Testis (tissue), 3 donors: ENCODE results near the gene INA. TPM values are rescaled to one million over a fixed set of nuclear protein-coding genes. Genes with fewer than 3 reads are reported as not detected.

ENCODE experiments used
- DNase-seq: peaks from one replicate; pipeline ENCODE4 v3.0.0-alpha.2; 2019
- H3K27ac ChIP-seq, 2 donors: fragments of 200-600 bp; sonication (generic); one replicate each; pipeline ENCODE4 v1.5.1; 2019
- H3K27me3 ChIP-seq: fragments of 200-600 bp; sonication (generic); one replicate; pipeline ENCODE4 v1.5.1; 2019
- H3K36me3 ChIP-seq: fragments of 200-600 bp; sonication (generic); one replicate; pipeline ENCODE4 v1.5.1; 2017; ENCODE audit warnings: low read depth; ENCODE audit errors: missing control alignments
- H3K4me1 ChIP-seq: fragments of 200-600 bp; sonication (generic); one replicate; pipeline ENCODE4 v1.5.1; 2019
- H3K4me3 ChIP-seq, 2 donors: fragments of 200-600 bp; sonication (generic); one replicate each; pipeline ENCODE4 v1.5.1; 2017 to 2019
- H3K9me3 ChIP-seq: fragments of 200-600 bp; sonication (generic); one replicate; pipeline ENCODE4 v1.5.1; 2017
- POLR2A ChIP-seq: fragments of 450-650 bp; IDR thresholded peaks from one replicate; pipeline ENCODE4 v1.6.1; 2017; ENCODE audit warnings: antibody characterized with exemption, mild to moderate bottlenecking, moderate library complexity
- WGBS, 2 donors: methylation state at CpG; one replicate each; pipeline ENCODE4 v1.1.5; 2018; 5-methylcytosine and 5-hydroxymethylcytosine counted together
- intact Hi-C: fragments of 100-400 bp; cut with DNase I; formaldehyde crosslinking; loops from one replicate; pipeline ENCODE4 v1.15.1; 2023; ENCODE audit warnings: low total_unique reads
- polyA plus RNA-seq: library from polyadenylated mRNA; stranded (reverse); fragments of 350-450 nt; fragmentation: Illumina TruSeq; extraction: RNeasy Lipid Tissue Mini Kit (QIAGEN cat#74804); gene quantifications from one replicate; pipeline ENCODE4 v1.2.3, GENCODE V29; 2014; ENCODE audit warnings: low read depth, low replicate concordance; ENCODE audit not compliant: insufficient read depth
- small RNA-seq, 2 donors: library from RNA; depleted of rRNA; stranded (forward); fragments of <200 nt; gene quantifications; one replicate each; pipeline ENCODE3, GENCODE V24; 2016
- total RNA-seq, 2 donors: library from RNA; depleted of rRNA; stranded (reverse); fragments of >200 nt; gene quantifications; one replicate each; pipeline ENCODE4 v1.2.3, GENCODE V29; 2016
- TF ChIP-seq, protein P1 (sequence below), 3 experiments: fragments of 450-650 bp in 2 of 3; fragments of 200-600 bp in 1 of 3; sonication (generic) in 1 of 3; IDR thresholded peaks; one replicate each; pipeline ENCODE4 v1.5.1; 2016 to 2019; ENCODE audit warnings: antibody characterized with exemption in 3 of 3, mild to moderate bottlenecking in 2 of 3, moderate library complexity in 1 of 3

Gene INA
- total and polyA plus RNA-seq, 3 donors from 2014 or later = 4.3 to 7.7 (median 5.2) TPM

- Histone ChIP-seq H3K4me3 (no peak overlapping the region), H3K36me3 (no peaks in the 10 kb centered on the region), H3K27me3 (no peaks in the 10 kb centered on the region), H3K27ac (no peak overlapping the region), H3K9me3 (no peaks in the 10 kb centered on the region), H3K4me1 (no peaks in the 10 kb centered on the region)
- no peak for DNase-seq
- TF ChIP-seq, protein P1, sequence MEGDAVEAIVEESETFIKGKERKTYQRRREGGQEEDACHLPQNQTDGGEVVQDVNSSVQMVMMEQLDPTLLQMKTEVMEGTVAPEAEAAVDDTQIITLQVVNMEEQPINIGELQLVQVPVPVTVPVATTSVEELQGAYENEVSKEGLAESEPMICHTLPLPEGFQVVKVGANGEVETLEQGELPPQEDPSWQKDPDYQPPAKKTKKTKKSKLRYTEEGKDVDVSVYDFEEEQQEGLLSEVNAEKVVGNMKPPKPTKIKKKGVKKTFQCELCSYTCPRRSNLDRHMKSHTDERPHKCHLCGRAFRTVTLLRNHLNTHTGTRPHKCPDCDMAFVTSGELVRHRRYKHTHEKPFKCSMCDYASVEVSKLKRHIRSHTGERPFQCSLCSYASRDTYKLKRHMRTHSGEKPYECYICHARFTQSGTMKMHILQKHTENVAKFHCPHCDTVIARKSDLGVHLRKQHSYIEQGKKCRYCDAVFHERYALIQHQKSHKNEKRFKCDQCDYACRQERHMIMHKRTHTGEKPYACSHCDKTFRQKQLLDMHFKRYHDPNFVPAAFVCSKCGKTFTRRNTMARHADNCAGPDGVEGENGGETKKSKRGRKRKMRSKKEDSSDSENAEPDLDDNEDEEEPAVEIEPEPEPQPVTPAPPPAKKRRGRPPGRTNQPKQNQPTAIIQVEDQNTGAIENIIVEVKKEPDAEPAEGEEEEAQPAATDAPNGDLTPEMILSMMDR (IDR thresholded peaks at IDR 0.05) = no peak
- TF ChIP-seq POLR2A = no peak
- intact Hi-C loops = no loop called here
Observed at GRCh38 chr10:103334567-103334966, 57.6 kb downstream of the INA start.

DNA sequence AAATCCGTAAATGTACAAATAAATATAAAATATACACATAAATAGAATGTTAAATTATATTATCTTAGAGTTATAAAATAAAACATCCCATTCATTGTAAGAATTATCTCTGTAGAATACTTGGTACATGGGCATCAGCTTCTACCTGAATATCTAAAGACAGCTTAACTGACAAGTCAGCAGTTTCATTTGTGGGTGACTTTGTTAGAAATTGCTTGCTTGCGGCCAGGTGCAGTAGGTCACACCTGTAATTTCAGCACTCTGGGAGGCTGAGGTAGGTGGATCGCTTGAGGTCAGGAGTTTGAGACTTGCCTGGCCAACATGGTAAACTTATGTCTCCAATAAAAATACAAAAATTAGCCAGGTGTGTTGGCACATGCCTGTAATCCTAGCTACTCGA, 59.4 kb downstream of the INA start:
- no peak for DNase-seq
- H3K9me3 ChIP-seq = no peaks in the 10 kb centered on the region
- no peak overlapping the region for H3K27ac ChIP-seq
- H3K4me1 ChIP-seq = no peaks in the 10 kb centered on the region
- H3K4me3 ChIP-seq = no peak overlapping the region
- TF ChIP-seq POLR2A = no peak
- TF ChIP-seq, protein P1 (IDR thresholded peaks at IDR 0.05) = no peak
- no peaks in the 10 kb centered on the region for H3K36me3 ChIP-seq
- no peaks in the 10 kb centered on the region for H3K27me3 ChIP-seq
- WGBS, 2 donors = 91 to 96% methylated on average over 4 of the region's 4 CpGs
- intact Hi-C loops = no loop called here

Small RNAs within 50 kb of the gene (small RNA-seq; reads per million reads assigned to genes)
- 0 reads per million in 2 donors for gene RNU11-3P

Other genes with a start within 250 kb of the INA start
- 100 to 1,000 TPM; 105 to 114 TPM for gene NT5C2, start 83.9 kb upstream of the INA start, total RNA-seq
- 125 TPM for gene NT5C2, start 83.9 kb upstream of the INA start, polyA plus RNA-seq
- gene RPEL1, start 31.3 kb upstream of the INA start, total RNA-seq = not detected
- not detected for gene RPEL1, start 31.3 kb upstream of the INA start, polyA plus RNA-seq
- gene PCGF6, start 74.0 kb downstream of the INA start, total RNA-seq = 10 to 100 TPM; 15.7 to 23.2 TPM
- 15.9 TPM for gene PCGF6, start 74.0 kb downstream of the INA start, polyA plus RNA-seq
- gene TAF5, start 90.8 kb downstream of the INA start, total RNA-seq = 10 to 100 TPM; 26.3 to 29.1 TPM
- 19.7 TPM for gene TAF5, start 90.8 kb downstream of the INA start, polyA plus RNA-seq
- gene ATP5MK, start 119.3 kb downstream of the INA start, total RNA-seq = 100 to 1,000 TPM; 175 to 193 TPM
- 280 TPM for gene ATP5MK, start 119.3 kb downstream of the INA start, polyA plus RNA-seq
- gene PDCD11, start 119.5 kb downstream of the INA start, total RNA-seq = 10 to 100 TPM; 50.7 to 54.9 TPM
- gene PDCD11, start 119.5 kb downstream of the INA start, polyA plus RNA-seq = 47.3 TPM
- 10 to 100 TPM; 53.1 to 78.6 TPM for gene CALHM2, start 175.2 kb downstream of the INA start, total RNA-seq
- 43.5 TPM for gene CALHM2, start 175.2 kb downstream of the INA start, polyA plus RNA-seq
- gene CALHM1, start 181.8 kb downstream of the INA start, total RNA-seq = under 1 TPM; 0.24 to 0.50 TPM
- gene CALHM1, start 181.8 kb downstream of the INA start, polyA plus RNA-seq = not detected
- under 1 TPM; 0.39 to 0.93 TPM for gene CALHM3, start 202.1 kb downstream of the INA start, total RNA-seq
- gene CALHM3, start 202.1 kb downstream of the INA start, polyA plus RNA-seq = 0.88 TPM
- 10 to 100 TPM; 17.8 to 21.9 TPM for gene NEURL1, start 216.6 kb downstream of the INA start, total RNA-seq
- 19.8 TPM for gene NEURL1, start 216.6 kb downstream of the INA start, polyA plus RNA-seq